Glomerular visceral epithelial cell (primary cell): ENCODE measurements around the gene RAB25.

ENCODE experiments used
- DNase-seq: peaks from one replicate; pipeline ENCODE4 v3.0.0-alpha.2; 2016; ENCODE audit errors: extremely low spot score

Gene RAB25

GRCh38 chr1:156078728-156079127 is 17.8 kb downstream of the RAB25 start:
- DNase-seq: no peak

DNA sequence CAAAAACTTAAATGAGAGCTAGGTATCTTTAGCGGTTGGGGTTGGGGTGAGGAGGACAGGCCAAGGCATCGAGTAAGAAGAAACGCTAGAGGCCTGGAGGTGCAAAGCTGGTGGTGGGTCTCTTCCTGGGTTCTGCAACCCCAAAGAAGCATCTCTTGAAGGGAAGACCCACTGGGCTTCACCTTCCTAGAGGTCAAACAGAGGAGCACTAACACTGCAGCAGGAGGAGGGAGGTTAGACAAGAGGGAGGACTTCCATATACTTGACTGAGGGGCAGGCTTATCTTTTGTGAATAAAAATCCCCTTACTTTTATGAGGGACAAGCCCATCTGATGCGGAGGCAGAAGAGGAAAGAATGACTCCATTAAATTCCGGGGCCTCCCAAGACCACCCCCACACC is 18.8 kb downstream of the RAB25 start:
- no peak for DNase-seq

GRCh38 chr1:156080241-156080862 is 19.4 kb downstream of the RAB25 start:
- DNase-seq: no peak

- no peak for DNase-seq
Observed at GRCh38 chr1:156080863-156081179, 19.9 kb downstream of the RAB25 start.

GRCh38 chr1:156081180-156081916 is 20.4 kb downstream of the RAB25 start:
- no peak for DNase-seq

- no peak for DNase-seq
Observed at GRCh38 chr1:156081917-156082308, 21.0 kb downstream of the RAB25 start.

DNA sequence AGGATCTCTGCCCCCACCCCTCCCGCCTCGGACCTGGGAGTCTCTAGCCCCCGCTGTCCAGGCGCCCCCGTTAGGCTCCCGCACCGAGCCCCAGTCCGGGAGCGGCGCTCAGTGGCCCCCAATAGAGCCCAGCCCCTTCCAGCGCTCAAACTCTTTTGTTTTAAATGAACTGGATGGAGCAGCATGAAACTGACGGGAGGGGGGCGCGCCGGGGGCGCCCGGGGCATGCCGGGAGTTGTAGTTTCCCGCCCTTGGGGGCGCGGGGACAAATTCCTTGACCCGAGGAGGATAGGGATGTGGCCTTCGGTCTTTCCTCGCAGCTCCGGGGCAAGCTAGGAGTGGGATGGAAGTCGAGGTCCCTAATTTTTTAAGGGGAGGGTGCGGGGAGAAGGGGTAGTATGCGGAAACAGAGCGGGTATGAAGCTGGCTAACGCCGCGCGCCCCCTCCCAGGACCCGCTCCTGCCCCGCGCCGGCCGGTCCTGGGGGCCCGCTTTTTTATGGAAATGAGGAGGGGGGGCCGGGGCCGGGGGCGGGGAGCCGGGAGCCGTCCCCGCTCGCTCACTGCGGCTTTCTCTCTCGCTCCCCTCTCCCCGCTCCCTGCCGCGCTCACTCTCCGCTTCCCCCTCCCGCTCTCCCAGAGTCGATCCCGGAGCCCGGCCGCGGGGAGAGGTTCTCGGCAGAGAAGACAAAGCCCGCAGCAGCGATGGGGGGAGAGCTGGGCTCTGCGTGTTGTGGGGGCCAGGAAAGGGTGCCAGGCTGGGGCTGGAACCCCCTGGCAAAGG is 21.5 kb downstream of the RAB25 start, which contains the start of gene MEX3A:
Gene MEX3A (minus strand): TSS at position 157 of the 783 bp plus-strand sequence. CDS start 467 bp downstream, outside the sequence.
- peak; percentile 77 for DNase-seq

DNA sequence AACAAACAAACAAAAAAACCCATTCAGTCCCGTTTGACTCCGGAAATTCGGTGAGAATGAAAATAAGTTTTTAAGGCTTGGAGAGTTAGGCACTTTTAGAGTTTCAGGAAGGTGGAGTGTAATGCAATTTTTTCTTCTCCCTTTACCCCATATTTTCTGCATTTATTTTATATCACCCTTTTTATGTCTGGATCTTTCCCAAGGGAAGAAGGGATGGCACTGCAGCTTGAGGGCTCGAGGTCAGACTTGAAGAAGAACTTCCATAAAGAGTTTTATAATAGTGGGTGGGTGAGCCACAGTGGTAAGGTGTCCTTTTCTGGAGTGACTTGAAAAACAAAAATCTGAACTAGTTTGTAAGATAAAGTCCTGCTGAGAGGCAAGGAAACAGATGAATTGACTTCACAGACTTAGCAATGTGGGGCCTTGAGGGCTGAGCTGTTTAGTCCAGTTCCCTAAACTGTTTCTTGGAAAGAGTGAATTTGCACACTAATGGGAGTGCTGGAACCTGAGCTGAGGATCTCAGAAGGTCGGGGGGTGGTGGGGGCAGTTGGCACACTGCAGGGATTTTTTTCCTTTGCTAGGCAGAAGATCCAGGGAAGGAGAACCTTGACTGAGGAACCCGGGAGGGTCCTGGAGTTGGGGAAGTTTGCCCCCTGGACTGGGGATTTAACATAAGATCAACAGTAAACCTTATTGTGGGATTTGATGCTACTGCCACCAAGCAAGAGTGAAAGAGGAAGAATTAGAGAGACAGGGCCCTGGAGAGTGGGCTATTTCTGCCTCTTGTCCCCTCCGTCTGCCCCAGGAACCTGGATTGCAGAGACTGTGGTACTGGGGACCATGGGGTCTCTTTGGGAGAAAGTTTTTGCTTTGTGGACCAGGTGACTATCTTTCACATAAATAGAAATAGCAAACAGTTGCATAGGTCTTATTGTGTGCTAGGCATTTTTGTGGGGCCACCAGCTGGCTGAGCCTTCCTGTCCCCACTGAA is 23.1 kb downstream of the RAB25 start:
- DNase-seq: no peak

DNA sequence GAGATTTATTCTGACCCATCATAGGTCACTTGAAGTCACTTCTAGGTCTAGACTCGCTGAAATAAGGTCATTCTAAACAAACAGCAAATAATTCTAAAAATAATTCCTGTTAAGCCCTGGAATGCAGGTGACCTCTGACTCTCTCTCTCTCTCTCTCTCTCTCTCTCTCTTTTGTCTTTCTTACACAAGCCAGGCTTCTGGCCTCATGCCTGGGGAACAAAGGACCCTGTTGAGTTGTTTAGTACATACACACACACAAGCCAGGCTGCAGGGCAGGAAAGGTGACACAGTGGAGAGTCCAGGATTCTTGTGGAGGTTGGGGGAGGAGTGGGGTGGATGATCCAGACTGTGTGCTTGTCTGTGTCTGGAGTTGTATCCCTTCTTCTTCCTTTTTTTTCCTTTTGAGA is 25.3 kb downstream of the RAB25 start:
- DNase-seq: no peak

GRCh38 chr1:156089704-156090103 is 28.7 kb downstream of the RAB25 start:
- DNase-seq: no peak

DNA sequence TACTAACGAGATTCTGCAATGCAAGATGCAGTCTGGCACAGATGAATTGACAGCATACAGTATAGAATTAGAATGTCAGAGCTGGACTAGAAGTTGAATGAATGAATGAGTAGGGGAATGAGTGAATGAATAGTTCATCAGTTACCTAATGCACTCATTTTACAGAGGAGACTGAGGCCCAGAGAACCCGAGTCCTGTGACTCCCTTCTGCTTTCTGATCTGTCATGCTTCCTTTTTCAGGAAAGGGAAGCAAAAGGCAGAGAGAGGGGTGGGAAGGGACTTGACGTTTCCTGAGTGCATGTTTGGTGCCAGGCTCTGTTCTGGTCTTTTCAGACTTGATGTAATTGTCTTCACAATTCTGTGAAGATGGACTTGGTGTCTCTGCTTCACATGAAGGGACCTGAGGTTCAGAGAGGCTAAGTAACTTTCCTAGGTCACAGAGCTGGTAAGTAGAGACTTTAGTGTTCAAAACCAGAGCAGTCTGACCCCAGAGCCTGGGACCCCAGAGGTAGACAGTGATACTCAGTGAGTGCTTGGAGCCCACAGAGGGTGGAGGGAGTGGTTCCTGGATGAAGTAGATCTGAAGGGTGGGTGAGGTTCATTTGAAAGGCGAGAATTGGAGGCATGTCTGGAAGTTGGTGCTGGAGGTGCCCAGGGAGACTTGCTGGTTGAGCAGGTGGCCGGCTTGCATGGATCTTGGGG is 29.3 kb downstream of the RAB25 start:
- DNase-seq: no peak

DNA sequence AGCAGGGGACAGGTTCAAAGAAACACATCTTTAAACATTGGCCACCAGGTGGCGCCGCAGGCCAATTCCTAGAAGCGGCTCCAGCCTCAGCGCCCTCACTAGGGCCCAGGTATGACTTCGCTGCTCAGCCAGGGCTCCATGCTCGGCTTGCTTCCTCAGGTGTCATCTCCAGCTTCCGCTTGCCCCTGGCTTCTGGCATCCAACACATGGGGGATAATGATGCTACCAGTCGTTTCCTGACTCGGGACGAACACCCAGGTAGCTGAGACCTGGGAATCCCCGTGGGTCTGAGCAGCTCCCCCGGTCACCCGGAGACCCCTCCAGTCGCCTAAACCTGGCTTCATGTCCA is 29.9 kb downstream of the RAB25 start:
- DNase-seq: peak; percentile 88

- DNase-seq: no peak
Observed at GRCh38 chr1:156091610-156092009, 30.6 kb downstream of the RAB25 start.

DNA sequence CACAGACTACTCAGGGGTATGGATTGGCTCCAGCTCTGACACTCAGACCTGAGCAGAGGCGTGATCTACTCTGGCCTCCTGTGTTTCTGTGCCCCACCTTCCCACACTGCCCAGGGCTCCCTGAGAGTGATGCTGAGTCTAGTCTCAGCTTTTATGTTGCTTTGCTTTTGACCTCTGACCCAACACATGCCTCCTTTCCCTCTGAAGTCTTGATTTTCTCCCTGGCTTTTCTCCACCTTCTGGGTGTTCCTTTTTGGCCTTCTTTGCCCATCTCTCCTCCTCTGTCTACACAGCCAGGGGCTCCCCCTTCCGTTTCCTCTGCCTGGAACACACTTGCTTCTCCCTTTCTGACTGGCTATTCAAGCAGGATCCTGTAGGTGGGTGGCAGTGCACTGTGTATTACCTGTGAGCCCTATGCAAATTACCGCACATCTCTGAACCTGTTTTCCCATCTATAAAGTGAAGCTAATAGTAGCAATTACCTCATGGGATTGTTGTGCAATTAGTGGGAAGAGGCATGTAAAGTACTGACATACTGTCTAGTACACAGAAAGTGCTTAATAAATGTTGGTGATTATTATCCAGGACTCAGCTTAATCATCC is 35.0 kb downstream of the RAB25 start:
- DNase-seq: no peak

DNA sequence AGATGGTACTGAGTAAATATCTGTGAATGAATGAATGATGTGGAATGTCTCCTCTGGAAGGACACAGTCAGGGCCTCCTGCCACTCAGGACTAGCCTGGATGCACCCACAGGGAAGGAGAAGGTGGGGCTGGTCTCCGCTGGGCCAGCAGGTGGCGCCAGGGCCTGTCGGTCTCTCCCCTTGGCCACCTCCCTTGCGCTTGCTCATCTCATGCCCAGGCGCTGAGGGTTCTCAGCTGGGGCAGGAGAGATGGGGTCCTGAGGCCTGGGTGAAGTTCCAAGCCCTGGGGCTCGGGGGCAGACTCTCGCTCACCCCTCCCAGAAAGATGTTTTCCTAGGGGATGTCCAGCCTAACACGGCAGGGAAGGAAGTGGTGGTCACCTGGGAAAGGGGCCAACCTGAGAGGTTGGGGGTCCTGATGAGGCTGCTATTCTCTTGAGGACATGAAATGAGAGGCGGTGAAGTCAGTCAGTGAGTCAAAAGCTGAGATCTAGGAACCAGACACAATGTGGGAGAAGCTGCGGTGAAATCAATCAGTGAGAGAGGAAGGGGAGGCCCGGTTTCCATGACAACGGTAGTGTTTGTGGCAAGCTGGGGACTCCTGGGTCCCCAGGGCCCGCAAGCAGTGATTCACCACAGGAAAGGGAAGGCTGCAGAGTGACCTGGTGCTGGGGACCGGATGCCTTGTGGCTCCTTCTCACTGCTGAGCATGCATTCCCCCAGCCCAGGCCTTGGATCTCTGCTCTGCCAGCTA is 35.9 kb downstream of the RAB25 start:
- DNase-seq: peak; percentile 85

DNA sequence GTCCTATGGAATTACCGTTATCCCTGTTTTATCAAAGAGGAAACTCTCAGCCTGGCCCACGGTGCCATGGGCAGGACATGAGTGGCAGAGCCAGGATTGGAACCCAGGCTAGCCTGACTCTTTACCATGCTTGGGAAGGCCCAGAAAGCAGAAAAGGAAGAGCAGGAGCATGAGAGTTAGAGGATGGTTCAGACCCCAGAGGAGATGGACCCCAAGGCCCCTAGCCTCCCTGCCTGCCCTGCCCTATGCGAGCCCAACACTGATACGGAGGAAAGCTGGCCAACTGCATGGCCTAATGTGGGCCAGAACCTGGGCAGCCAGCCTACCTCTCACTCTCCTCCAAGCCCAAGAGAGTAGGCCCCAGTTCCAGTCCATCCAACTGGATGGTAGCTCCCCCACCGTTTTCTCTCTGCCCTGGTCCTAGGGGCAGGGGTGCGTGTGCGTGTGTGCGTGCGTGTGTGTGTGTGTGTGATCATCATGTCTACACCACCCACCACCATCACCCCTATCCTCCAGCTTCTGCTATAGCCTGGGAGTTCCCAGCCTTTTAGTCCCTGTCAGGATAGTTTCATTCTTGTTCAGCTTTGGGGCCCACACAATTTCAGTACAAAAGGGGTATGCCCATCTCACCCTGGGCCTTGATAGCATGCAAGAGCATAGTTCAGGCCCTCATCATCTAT is 36.7 kb downstream of the RAB25 start:
- no peak for DNase-seq

DNA sequence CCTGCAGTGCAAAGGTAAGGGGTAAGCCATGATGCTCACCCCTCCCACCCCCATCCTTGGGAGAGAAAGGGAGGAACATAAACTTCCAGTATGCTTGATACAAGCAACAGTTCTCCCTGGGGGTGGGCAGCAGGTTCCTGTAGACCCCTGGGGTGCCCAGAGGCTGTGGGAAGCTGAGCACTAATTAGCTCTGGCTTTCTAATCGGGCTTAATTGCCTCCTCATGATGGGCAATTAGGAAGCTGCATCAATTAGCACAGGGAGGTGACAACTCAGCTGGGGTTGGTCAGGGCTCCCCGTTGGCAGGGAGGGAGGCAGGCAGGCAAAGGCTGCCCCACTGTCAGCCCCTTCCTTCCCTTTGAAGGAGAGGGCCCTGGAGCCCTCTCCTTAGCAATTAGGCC is 37.8 kb downstream of the RAB25 start:
- DNase-seq: no peak

DNA sequence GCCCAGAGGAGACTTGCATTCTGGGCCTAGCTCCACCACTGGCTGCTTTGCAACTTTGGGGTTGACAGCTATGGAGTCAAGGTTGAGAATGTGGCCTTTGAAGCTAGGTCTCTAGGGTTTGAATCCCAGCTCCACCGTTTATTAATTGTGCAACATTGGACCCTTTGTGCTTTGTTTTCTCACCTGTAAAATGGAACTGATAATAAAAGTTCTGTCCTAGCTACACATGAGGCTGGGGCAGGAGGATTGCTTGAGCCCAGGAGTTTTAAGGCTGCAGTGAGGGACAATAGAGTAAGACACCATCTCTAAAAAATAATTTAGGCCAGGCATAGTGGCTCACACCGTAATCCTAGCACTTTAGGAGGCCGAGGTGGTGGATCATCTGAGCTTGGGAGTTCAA is 38.3 kb downstream of the RAB25 start:
- DNase-seq: no peak

- DNase-seq: no peak
Observed at GRCh38 chr1:156100205-156100995, 39.4 kb downstream of the RAB25 start.
